ENCODE data around the gene NAP1L2.
"Not testable (repeated sequence)": the region's sequence is repeated elsewhere in the genome, so short reads cannot be mapped to it uniquely, and the experiment has no call there.

Gene NAP1L2

GRCh38 chrX:73214426-73215094 lies at the start of gene NAP1L2:
Gene NAP1L2 (minus strand): TSS chrX:73214851. CDS start chrX:73214492, 359 bp downstream.
- no peaks in the 10 kb centered on the region for H3K36me3 ChIP-seq (ENCODE audit: control insufficient read depth, low read depth, low read length)
- H3K4me1 ChIP-seq (ENCODE audit: control insufficient read depth, low read depth, low read length), result no peaks in the 10 kb centered on the region
- H3K27me3 ChIP-seq (ENCODE audit: control insufficient read depth, insufficient read depth, low read length), result no peaks in the 10 kb centered on the region
- peak within 1 kb of the TSS; percentile 48 for H3K9ac ChIP-seq (ENCODE audit: low read length)
- H3K4me3 ChIP-seq (ENCODE audit: low read length), result peak within 1 kb of the TSS; percentile 75
- H3K27ac ChIP-seq (ENCODE audit: low read length), result no peak within 1 kb of the TSS
- peaks cover 9% of the 10 kb centered on the region for H3K9me3 ChIP-seq (ENCODE audit: control insufficient read depth, low read depth, low read length)

- no peak overlapping the region for H3K9ac ChIP-seq (ENCODE audit: low read length)
- no peaks in the 10 kb centered on the region for H3K4me1 ChIP-seq (ENCODE audit: control insufficient read depth, low read depth, low read length)
- peaks cover 7% of the 10 kb centered on the region for H3K9me3 ChIP-seq (ENCODE audit: control insufficient read depth, low read depth, low read length)
- no peaks in the 10 kb centered on the region for H3K27me3 ChIP-seq (ENCODE audit: control insufficient read depth, insufficient read depth, low read length)
- H3K36me3 ChIP-seq (ENCODE audit: control insufficient read depth, low read depth, low read length), result no peaks in the 10 kb centered on the region
- H3K27ac ChIP-seq (ENCODE audit: low read length), result no peak overlapping the region
- no peak overlapping the region for H3K4me3 ChIP-seq (ENCODE audit: low read length)
Observed at GRCh38 chrX:73262991-73263390, 48.3 kb upstream of the NAP1L2 start.

GRCh38 chrX:73239242-73239641 lies 24.6 kb upstream of the NAP1L2 start:
- Histone ChIP-seq H3K27me3 (ENCODE audit: control insufficient read depth, insufficient read depth, low read length) (no peaks in the 10 kb centered on the region), H3K4me1 (ENCODE audit: control insufficient read depth, low read depth, low read length) (no peaks in the 10 kb centered on the region), H3K9me3 (ENCODE audit: control insufficient read depth, low read depth, low read length) (peaks cover 16% of the 10 kb centered on the region), H3K27ac (ENCODE audit: low read length) (no peak overlapping the region), H3K36me3 (ENCODE audit: control insufficient read depth, low read depth, low read length) (no peaks in the 10 kb centered on the region), H3K4me3 (ENCODE audit: low read length) (no peak overlapping the region), H3K9ac (ENCODE audit: low read length) (no peak overlapping the region)

GRCh38 chrX:73217621-73218020 lies 3.0 kb upstream of the NAP1L2 start:
- peaks cover 1% of the 10 kb centered on the region for H3K9me3 ChIP-seq (ENCODE audit: control insufficient read depth, low read depth, low read length)
- H3K27ac ChIP-seq (ENCODE audit: low read length), result no peak overlapping the region
- no peak overlapping the region for H3K4me3 ChIP-seq (ENCODE audit: low read length)
- no peaks in the 10 kb centered on the region for H3K27me3 ChIP-seq (ENCODE audit: control insufficient read depth, insufficient read depth, low read length)
- H3K36me3 ChIP-seq (ENCODE audit: control insufficient read depth, low read depth, low read length), result no peaks in the 10 kb centered on the region
- H3K9ac ChIP-seq (ENCODE audit: low read length), result no peak overlapping the region
- H3K4me1 ChIP-seq (ENCODE audit: control insufficient read depth, low read depth, low read length), result no peaks in the 10 kb centered on the region

GRCh38 chrX:73215246-73215645 lies 595 bp upstream of the NAP1L2 start:
- Histone ChIP-seq H3K4me3 (ENCODE audit: low read length) (peak overlapping the region; percentile 75), H3K9me3 (ENCODE audit: control insufficient read depth, low read depth, low read length) (peaks cover 9% of the 10 kb centered on the region), H3K9ac (ENCODE audit: low read length) (peak overlapping the region; percentile 48), H3K36me3 (ENCODE audit: control insufficient read depth, low read depth, low read length) (no peaks in the 10 kb centered on the region), H3K27me3 (ENCODE audit: control insufficient read depth, insufficient read depth, low read length) (no peaks in the 10 kb centered on the region), H3K4me1 (ENCODE audit: control insufficient read depth, low read depth, low read length) (no peaks in the 10 kb centered on the region), H3K27ac (ENCODE audit: low read length) (no peak overlapping the region)

GRCh38 chrX:73213734-73214425 lies 771 bp downstream of the NAP1L2 start:
- peak overlapping the region; percentile 75 for H3K4me3 ChIP-seq (ENCODE audit: low read length)
- no peaks in the 10 kb centered on the region for H3K27me3 ChIP-seq (ENCODE audit: control insufficient read depth, insufficient read depth, low read length)
- no peaks in the 10 kb centered on the region for H3K36me3 ChIP-seq (ENCODE audit: control insufficient read depth, low read depth, low read length)
- H3K9ac ChIP-seq (ENCODE audit: low read length), result peak overlapping the region; percentile 48
- H3K27ac ChIP-seq (ENCODE audit: low read length), result no peak overlapping the region
- H3K9me3 ChIP-seq (ENCODE audit: control insufficient read depth, low read depth, low read length), result peaks cover 9% of the 10 kb centered on the region
- H3K4me1 ChIP-seq (ENCODE audit: control insufficient read depth, low read depth, low read length), result no peaks in the 10 kb centered on the region

GRCh38 chrX:73206366-73206765 lies 8.3 kb downstream of the NAP1L2 start:
- Histone ChIP-seq H3K36me3 (ENCODE audit: control insufficient read depth, low read depth, low read length) (no peaks in the 10 kb centered on the region), H3K4me3 (ENCODE audit: low read length) (no peak overlapping the region), H3K27ac (ENCODE audit: low read length) (no peak overlapping the region), H3K4me1 (ENCODE audit: control insufficient read depth, low read depth, low read length) (no peaks in the 10 kb centered on the region), H3K9me3 (ENCODE audit: control insufficient read depth, low read depth, low read length) (peaks cover 29% of the 10 kb centered on the region), H3K27me3 (ENCODE audit: control insufficient read depth, insufficient read depth, low read length) (no peaks in the 10 kb centered on the region), H3K9ac (ENCODE audit: low read length) (no peak overlapping the region)

- Histone ChIP-seq H3K4me3 (ENCODE audit: low read length) (no peak overlapping the region), H3K27ac (ENCODE audit: low read length) (no peak overlapping the region), H3K27me3 (ENCODE audit: control insufficient read depth, insufficient read depth, low read length) (no peaks in the 10 kb centered on the region), H3K9me3 (ENCODE audit: control insufficient read depth, low read depth, low read length) (peaks cover 15% of the 10 kb centered on the region), H3K4me1 (ENCODE audit: control insufficient read depth, low read depth, low read length) (no peaks in the 10 kb centered on the region), H3K9ac (ENCODE audit: low read length) (no peak overlapping the region), H3K36me3 (ENCODE audit: control insufficient read depth, low read depth, low read length) (no peaks in the 10 kb centered on the region)
Observed at GRCh38 chrX:73182502-73183114, 32.0 kb downstream of the NAP1L2 start.

GRCh38 chrX:73168945-73169344 lies 45.7 kb downstream of the NAP1L2 start:
- H3K27ac ChIP-seq (ENCODE audit: low read length); H3K4me3 ChIP-seq (ENCODE audit: low read length); H3K9ac ChIP-seq (ENCODE audit: low read length); H3K27me3 ChIP-seq (ENCODE audit: control insufficient read depth, insufficient read depth, low read length); H3K36me3 ChIP-seq (ENCODE audit: control insufficient read depth, low read depth, low read length); H3K4me1 ChIP-seq (ENCODE audit: control insufficient read depth, low read depth, low read length): not testable (repeated sequence)
- H3K9me3 ChIP-seq (ENCODE audit: control insufficient read depth, low read depth, low read length), result peaks cover 13% of the 10 kb centered on the region
